Astrocyte (in vitro differentiated cells and primary cell): ENCODE results near the gene BPIFB6. TPM values are rescaled to one million over a fixed set of nuclear protein-coding genes. Genes with fewer than 3 reads are reported as not detected.

ENCODE experiments used
- DNase-seq: peaks from one replicate; pipeline ENCODE4 v3.0.0-alpha.2; 2010; ENCODE audit warnings: low read depth
- FAIRE-seq: peaks from 2 replicates; lab custom pipeline; 2011; peaks lifted over from hg19 to GRCh38; lab: Jason Lieb, UNC
- H2AFZ ChIP-seq: 2 replicates; pipeline ENCODE4 v1.6.0; 2012; ENCODE audit warnings: low read depth, low read length, inconsistent platforms
- H3K27ac ChIP-seq: 2 replicates; pipeline ENCODE4 v1.5.1; 2011; ENCODE audit warnings: low read depth, low read length, inconsistent platforms
- H3K27me3 ChIP-seq: 2 replicates; pipeline ENCODE4 v1.6.0; 2011; ENCODE audit warnings: low read length, inconsistent platforms; ENCODE audit not compliant: insufficient read depth
- H3K36me3 ChIP-seq: 2 replicates; pipeline ENCODE4 v1.5.1; 2011; ENCODE audit warnings: low read length, inconsistent platforms; ENCODE audit not compliant: insufficient read depth
- H3K4me1 ChIP-seq: 2 replicates; pipeline ENCODE4 v1.5.1; 2011; ENCODE audit warnings: low read length, inconsistent platforms; ENCODE audit not compliant: insufficient read depth
- H3K4me2 ChIP-seq: 2 replicates; pipeline ENCODE4 v1.6.0; 2012; ENCODE audit warnings: low read length, inconsistent platforms
- H3K4me3 ChIP-seq: 2 replicates; pipeline ENCODE4 v1.5.1; 2011; ENCODE audit warnings: low read depth, mild to moderate bottlenecking, low read length, inconsistent platforms; ENCODE audit not compliant: insufficient read depth
- H3K79me2 ChIP-seq: 2 replicates; pipeline ENCODE4 v1.6.0; 2012; ENCODE audit warnings: mild to moderate bottlenecking, low read length, inconsistent platforms; ENCODE audit not compliant: insufficient read depth
- H3K9ac ChIP-seq: 2 replicates; pipeline ENCODE4 v1.6.0; 2012; ENCODE audit warnings: mild to moderate bottlenecking, low read length, inconsistent platforms
- H3K9me3 ChIP-seq: 2 replicates; pipeline ENCODE4 v1.5.1; 2012; ENCODE audit warnings: low read depth, mild to moderate bottlenecking, low read length, inconsistent platforms; ENCODE audit not compliant: insufficient read depth
- H4K20me1 ChIP-seq: 2 replicates; pipeline ENCODE4 v1.6.0; 2012; ENCODE audit warnings: low read length, inconsistent platforms; ENCODE audit not compliant: insufficient read depth
- H3K27ac Mint-ChIP-seq: one replicate; pipeline ENCODE4 v1.8.0; 2021; ENCODE audit warnings: mild to moderate bottlenecking, mixed read lengths; ENCODE audit not compliant: unreplicated experiment
- H3K27me3 Mint-ChIP-seq: one replicate; pipeline ENCODE4 v1.8.0; 2021; ENCODE audit warnings: low read depth, mixed read lengths; ENCODE audit not compliant: unreplicated experiment
- H3K36me3 Mint-ChIP-seq: one replicate; pipeline ENCODE4 v1.8.0; 2021; ENCODE audit warnings: low read depth, mixed read lengths; ENCODE audit not compliant: unreplicated experiment
- H3K4me1 Mint-ChIP-seq: one replicate; pipeline ENCODE4 v1.8.0; 2021; ENCODE audit warnings: low read depth, mixed read lengths; ENCODE audit not compliant: unreplicated experiment
- H3K4me3 Mint-ChIP-seq: one replicate; pipeline ENCODE4 v1.8.0; 2021; ENCODE audit warnings: mild to moderate bottlenecking, moderate library complexity, mixed read lengths; ENCODE audit not compliant: unreplicated experiment
- H3K9me3 Mint-ChIP-seq: one replicate; pipeline ENCODE4 v1.8.0; 2021; ENCODE audit warnings: mild to moderate bottlenecking, mixed read lengths; ENCODE audit not compliant: unreplicated experiment
- CTCF ChIP-seq: IDR thresholded peaks from 2 replicates; pipeline ENCODE4 v1.5.1; 2011; ENCODE audit warnings: low read depth, mild to moderate bottlenecking, inconsistent platforms, low read length, moderate library complexity; ENCODE audit not compliant: insufficient read depth
- EZH2 ChIP-seq: IDR thresholded peaks from 2 replicates; pipeline ENCODE4 v1.6.1; 2012; ENCODE audit warnings: mild to moderate bottlenecking, low read length, inconsistent platforms; ENCODE audit not compliant: insufficient read depth
- total RNA-seq: library from RNA; stranded (reverse); gene quantifications from 2 replicates; pipeline ENCODE4 v1.2.1, GENCODE V29; 2021

BPIFB6 gene
- total RNA-seq, 1 donor from 2014 or later = not detected

GRCh38 chr20:33020278-33021161 lies 10.9 kb upstream of the BPIFB6 start:
- no peak for DNase-seq
- Mint-ChIP-seq H3K4me3 (no peak overlapping the region), H3K36me3 (no peaks in the 10 kb centered on the region), H3K27ac (no peak overlapping the region), H3K4me1 (no peaks in the 10 kb centered on the region), H3K27me3 (peaks cover 58% of the 10 kb centered on the region), H3K9me3 (no peaks in the 10 kb centered on the region)
- Histone ChIP-seq H3K4me2 (no peak overlapping the region), H3K27ac (no peak overlapping the region), H3K27me3 (no peaks in the 10 kb centered on the region), H4K20me1 (no peaks in the 10 kb centered on the region), H3K9me3 (no peaks in the 10 kb centered on the region), H3K9ac (no peak overlapping the region), H3K4me1 (no peaks in the 10 kb centered on the region), H2AFZ (no peak overlapping the region), H3K79me2 (no peaks in the 10 kb centered on the region), H3K36me3 (no peaks in the 10 kb centered on the region), H3K4me3 (no peak overlapping the region)
- no peak for FAIRE-seq
- TF ChIP-seq EZH2 = no peak
- TF ChIP-seq CTCF = no peak

GRCh38 chr20:33021879-33022278 lies 9.6 kb upstream of the BPIFB6 start:
- Mint-ChIP-seq H3K4me1 (no peaks in the 10 kb centered on the region), H3K27me3 (peaks cover 49% of the 10 kb centered on the region), H3K4me3 (no peak overlapping the region), H3K9me3 (no peaks in the 10 kb centered on the region), H3K36me3 (no peaks in the 10 kb centered on the region), H3K27ac (no peak overlapping the region)
- no peak for TF ChIP-seq EZH2
- no peak for TF ChIP-seq CTCF
- Histone ChIP-seq H3K4me1 (no peaks in the 10 kb centered on the region), H3K79me2 (no peaks in the 10 kb centered on the region), H2AFZ (no peak overlapping the region), H3K4me2 (no peak overlapping the region), H3K27ac (no peak overlapping the region), H3K36me3 (no peaks in the 10 kb centered on the region), H3K4me3 (no peak overlapping the region), H3K27me3 (peaks cover 4% of the 10 kb centered on the region), H3K9me3 (no peaks in the 10 kb centered on the region), H4K20me1 (no peaks in the 10 kb centered on the region), H3K9ac (no peak overlapping the region)
- DNase-seq (no peak), FAIRE-seq (no peak)

GRCh38 chr20:33022289-33022688 lies 9.2 kb upstream of the BPIFB6 start:
- Mint-ChIP-seq H3K4me1 (no peaks in the 10 kb centered on the region), H3K27ac (no peak overlapping the region), H3K4me3 (no peak overlapping the region), H3K36me3 (no peaks in the 10 kb centered on the region), H3K9me3 (no peaks in the 10 kb centered on the region), H3K27me3 (peaks cover 47% of the 10 kb centered on the region)
- H3K4me2 ChIP-seq = no peak overlapping the region
- no peaks in the 10 kb centered on the region for H3K4me1 ChIP-seq
- H4K20me1 ChIP-seq = no peaks in the 10 kb centered on the region
- H3K9ac ChIP-seq = no peak overlapping the region
- H3K79me2 ChIP-seq = no peaks in the 10 kb centered on the region
- H3K9me3 ChIP-seq = no peaks in the 10 kb centered on the region
- peaks cover 4% of the 10 kb centered on the region for H3K27me3 ChIP-seq
- DNase-seq (no peak), FAIRE-seq (no peak)
- TF ChIP-seq CTCF (no peak), EZH2 (no peak)
- H3K4me3 ChIP-seq = no peak overlapping the region
- H3K36me3 ChIP-seq = no peaks in the 10 kb centered on the region
- H2AFZ ChIP-seq = no peak overlapping the region
- H3K27ac ChIP-seq = no peak overlapping the region
